ENCODE data around the gene TMIE. TPM values are rescaled to one million over a fixed set of nuclear protein-coding genes. Genes with fewer than 3 reads are reported as not detected.
"Not testable (repeated sequence)": the region's sequence is repeated elsewhere in the genome, so short reads cannot be mapped to it uniquely, and the experiment has no call there.

The TMIE gene
- total RNA-seq, 4 donors from 2014 or later, result 0.41 to 2.1 (median 1.6) TPM; not detected in 1

DNA sequence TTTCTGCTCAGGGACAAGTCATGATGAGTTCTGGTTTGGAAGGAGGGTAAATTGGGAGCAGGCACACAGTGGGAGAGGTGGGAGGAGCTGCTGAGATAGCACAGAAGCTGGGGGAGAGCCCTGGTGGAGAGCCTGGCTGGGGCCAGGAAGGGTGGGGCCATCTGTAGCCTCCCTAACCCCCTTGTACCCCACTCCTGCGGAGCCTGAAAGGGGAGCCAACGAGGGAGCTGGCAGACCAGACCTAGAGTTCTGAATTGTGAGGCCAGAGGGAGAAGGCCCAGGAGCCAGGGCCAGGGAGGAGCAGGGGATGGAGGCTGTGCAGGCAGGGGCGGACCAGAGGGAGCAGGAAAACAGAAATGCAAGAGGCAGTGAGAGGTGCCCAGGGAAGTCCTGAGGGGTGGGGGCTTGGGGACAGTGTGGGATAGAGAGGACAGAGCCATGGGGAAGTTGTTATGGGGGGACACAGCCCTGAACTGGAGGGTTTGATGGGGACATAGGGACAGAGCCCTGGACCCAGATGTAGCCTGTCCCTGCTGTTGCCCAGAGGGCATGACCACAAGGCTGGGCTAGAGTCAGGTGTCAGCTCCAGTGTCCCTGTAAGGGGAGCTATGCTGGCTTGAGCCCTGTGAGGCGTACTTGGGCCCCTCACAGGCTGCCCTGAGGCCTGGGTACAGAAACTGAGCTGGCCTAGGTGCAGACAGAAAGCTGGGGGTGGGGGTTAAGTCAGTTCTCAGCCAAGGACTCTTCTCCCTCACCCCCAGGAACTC lies 1.2 kb downstream of the TMIE start:
- Histone ChIP-seq H3K4me3 (no peak overlapping the region), H3K9me3 (no peaks in the 10 kb centered on the region), H3K36me3 (no peaks in the 10 kb centered on the region), H3K27me3 (peaks cover 0 to 6% of the 10 kb centered on the region in 2 donors), H3K4me1 (peaks cover 0 to 7% of the 10 kb centered on the region in 2 donors), H3K27ac (no peak overlapping the region)
- intact Hi-C loops (cut with DNase I; ENCODE audit: low total_unique reads), result loop anchor here (10.0 kb wide), 1 partner anchor 632 kb away; no protein-coding TSS in a partner anchor
- no peak for DNase-seq
- TF ChIP-seq, protein P1, sequence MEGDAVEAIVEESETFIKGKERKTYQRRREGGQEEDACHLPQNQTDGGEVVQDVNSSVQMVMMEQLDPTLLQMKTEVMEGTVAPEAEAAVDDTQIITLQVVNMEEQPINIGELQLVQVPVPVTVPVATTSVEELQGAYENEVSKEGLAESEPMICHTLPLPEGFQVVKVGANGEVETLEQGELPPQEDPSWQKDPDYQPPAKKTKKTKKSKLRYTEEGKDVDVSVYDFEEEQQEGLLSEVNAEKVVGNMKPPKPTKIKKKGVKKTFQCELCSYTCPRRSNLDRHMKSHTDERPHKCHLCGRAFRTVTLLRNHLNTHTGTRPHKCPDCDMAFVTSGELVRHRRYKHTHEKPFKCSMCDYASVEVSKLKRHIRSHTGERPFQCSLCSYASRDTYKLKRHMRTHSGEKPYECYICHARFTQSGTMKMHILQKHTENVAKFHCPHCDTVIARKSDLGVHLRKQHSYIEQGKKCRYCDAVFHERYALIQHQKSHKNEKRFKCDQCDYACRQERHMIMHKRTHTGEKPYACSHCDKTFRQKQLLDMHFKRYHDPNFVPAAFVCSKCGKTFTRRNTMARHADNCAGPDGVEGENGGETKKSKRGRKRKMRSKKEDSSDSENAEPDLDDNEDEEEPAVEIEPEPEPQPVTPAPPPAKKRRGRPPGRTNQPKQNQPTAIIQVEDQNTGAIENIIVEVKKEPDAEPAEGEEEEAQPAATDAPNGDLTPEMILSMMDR (IDR thresholded peaks at IDR 0.05), result no peak
- no peak for TF ChIP-seq POLR2A (IDR thresholded peaks at IDR 0.05)

DNA sequence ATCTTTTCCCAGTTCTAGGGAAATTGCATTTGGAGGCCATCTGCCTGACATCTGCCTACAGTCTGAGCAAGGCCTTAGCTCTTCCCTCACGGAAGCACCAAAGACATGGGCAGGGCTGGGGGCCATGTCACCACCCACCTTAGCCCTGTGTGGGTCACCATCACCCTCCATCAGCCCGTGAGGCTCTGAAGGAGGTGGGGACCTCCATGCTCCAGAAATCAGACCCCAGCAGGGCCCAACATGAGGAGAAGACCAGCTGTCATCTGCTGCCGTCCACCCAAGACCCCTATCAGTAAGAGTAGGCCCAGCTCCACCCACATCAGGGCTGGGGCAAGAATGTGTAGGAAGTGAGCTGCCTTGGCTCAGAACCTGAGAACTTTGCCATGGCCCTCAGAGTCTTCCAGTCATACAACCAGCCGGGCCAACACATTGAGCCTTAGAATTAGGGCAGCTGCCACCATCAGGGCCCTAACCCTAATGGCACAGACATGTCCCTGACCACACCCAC lies 1.9 kb downstream of the TMIE start:
- no peak for DNase-seq
- intact Hi-C loops (cut with DNase I; ENCODE audit: low total_unique reads), result loop anchor here (10.0 kb wide), 1 partner anchor 632 kb away; no protein-coding TSS in a partner anchor
- no peak overlapping the region for H3K27ac ChIP-seq
- no peak for TF ChIP-seq POLR2A (IDR thresholded peaks at IDR 0.05)
- TF ChIP-seq, protein P1 (IDR thresholded peaks at IDR 0.05), result no peak
- H3K4me3 ChIP-seq, result no peak overlapping the region
- H3K4me1 ChIP-seq, result peaks cover 0 to 7% of the 10 kb centered on the region in 2 donors
- H3K9me3 ChIP-seq, result no peaks in the 10 kb centered on the region
- H3K27me3 ChIP-seq, result peaks cover 0 to 6% of the 10 kb centered on the region in 2 donors
- no peaks in the 10 kb centered on the region for H3K36me3 ChIP-seq

DNA sequence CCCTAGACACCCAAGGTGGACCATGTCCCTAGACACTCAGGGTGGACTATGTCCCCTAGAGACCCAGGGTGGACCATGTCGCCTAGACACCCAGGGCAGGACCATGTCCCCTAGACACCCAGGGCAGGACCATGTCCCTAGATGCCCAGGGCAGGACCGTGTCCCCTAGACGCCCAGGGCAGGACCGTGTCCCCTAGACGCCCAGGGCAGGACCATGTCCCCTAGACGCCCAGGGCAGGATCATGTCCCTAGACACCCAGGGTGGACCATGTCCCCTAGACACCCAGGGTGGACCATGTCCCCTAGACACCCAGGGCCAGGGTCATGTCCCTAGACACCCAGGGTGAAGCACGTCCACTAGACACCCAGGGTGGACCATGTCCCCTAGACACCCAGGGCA lies 3.2 kb downstream of the TMIE start:
- H3K4me1 ChIP-seq, H3K9me3 ChIP-seq, H3K27me3 ChIP-seq, H3K27ac ChIP-seq, H3K36me3 ChIP-seq, DNase-seq, H3K4me3 ChIP-seq: not testable (repeated sequence)
- intact Hi-C loops (cut with DNase I; ENCODE audit: low total_unique reads), result loop anchor here (10.0 kb wide), 1 partner anchor 630 kb away; no protein-coding TSS in a partner anchor

DNA sequence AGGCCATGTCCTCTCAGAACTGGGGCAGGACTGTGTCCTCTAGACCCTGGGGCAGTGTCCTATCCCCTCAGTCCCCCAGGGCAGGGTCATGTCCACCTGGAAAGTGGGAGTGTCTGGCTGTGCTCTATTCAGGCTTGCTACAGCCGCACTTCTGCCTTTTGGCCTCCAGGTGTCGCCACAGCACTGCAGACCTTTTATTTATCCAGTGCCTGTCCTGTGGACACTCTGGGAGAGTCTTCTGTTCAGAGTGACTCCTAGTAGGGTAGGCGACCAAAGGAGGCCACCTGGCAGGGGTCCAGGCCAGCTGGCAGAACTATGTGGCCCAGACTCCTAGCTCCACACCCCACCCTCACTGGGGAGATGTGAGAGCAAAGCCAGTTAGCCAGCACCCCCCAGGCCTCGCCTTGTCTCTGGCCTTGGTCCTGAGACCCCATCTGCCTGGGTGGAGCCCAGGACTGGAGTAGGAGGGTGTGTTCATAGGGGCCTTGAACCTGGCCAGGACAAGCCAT lies 3.9 kb downstream of the TMIE start:
- Histone ChIP-seq H3K27me3 (peaks cover 0 to 6% of the 10 kb centered on the region in 2 donors), H3K4me1 (peaks cover 0 to 5% of the 10 kb centered on the region in 2 donors), H3K27ac (no peak overlapping the region), H3K36me3 (no peaks in the 10 kb centered on the region), H3K9me3 (no peaks in the 10 kb centered on the region), H3K4me3 (no peak overlapping the region)
- peak; percentile 76 to 78 for DNase-seq
- TF ChIP-seq, protein P1 (IDR thresholded peaks at IDR 0.05), result peak; percentile 91 to 98 (median 98)
- no peak for TF ChIP-seq POLR2A (IDR thresholded peaks at IDR 0.05)
- intact Hi-C loops (cut with DNase I; ENCODE audit: low total_unique reads), result loop anchor here (5.0 to 10.0 kb wide), 2 partner anchors 202 to 630 kb away; no protein-coding TSS in a partner anchor

DNA sequence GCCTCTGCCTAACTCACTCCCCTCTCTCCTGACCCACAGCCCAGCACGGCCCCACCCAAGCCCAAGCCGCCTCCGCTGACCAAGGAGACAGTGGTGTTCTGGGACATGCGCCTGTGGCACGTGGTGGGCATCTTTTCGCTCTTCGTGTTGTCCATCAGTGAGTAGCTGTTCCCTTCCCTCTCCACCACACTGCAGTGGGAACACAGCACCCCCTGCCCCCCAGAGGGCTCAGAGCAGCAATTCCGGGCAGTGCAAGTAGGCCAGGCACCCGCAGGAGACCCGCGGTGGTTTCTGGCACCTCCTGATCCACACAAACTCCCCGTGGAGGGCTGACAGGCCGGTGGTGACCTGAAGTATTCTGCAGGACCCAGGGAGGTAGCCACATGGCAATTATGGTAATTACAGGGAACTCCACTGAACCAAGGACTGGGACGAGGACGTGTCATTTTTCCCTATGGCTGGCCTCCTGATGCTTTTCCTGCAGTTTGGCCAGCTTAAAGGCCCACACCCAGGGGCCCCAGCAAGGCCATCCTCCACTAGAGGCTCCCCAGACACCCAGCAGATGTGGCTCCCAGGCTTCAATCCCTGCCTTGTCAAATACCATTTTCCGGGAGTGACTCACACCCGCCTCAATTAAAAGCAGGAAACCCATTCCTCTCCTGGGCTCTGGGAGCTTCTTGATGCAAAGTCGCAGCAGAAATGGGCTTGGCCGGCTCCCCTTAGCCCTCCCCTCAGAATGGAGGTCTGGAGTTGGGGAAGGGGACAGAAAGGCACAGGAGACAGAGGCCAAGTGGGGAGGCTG lies 4.8 kb downstream of the TMIE start:
- DNase-seq, result peak in 1 of 2 donors; percentile 11
- no peak overlapping the region for H3K4me3 ChIP-seq
- intact Hi-C loops (cut with DNase I; ENCODE audit: low total_unique reads), result loop anchor here (5.0 to 10.0 kb wide), 2 partner anchors 201 to 629 kb away; no protein-coding TSS in a partner anchor

More for the DNA sequence above, 4.8 kb downstream of the TMIE start:
- H3K27me3 ChIP-seq, result peaks cover 0 to 6% of the 10 kb centered on the region in 2 donors
- H3K27ac ChIP-seq, result no peak overlapping the region
- no peaks in the 10 kb centered on the region for H3K36me3 ChIP-seq
- H3K9me3 ChIP-seq, result no peaks in the 10 kb centered on the region
- no peaks in the 10 kb centered on the region for H3K4me1 ChIP-seq
- no peak for TF ChIP-seq POLR2A (IDR thresholded peaks at IDR 0.05)
- TF ChIP-seq, protein P1 (IDR thresholded peaks at IDR 0.05), result no peak

Data from uterus (tissue), 4 donors.